NCI-H526 (cell line): Measurements from ENCODE around the gene COX4I1.

Experiments
- DNase-seq, 2 experiments: peaks; one replicate each; lab custom pipeline; 2025; lab: John Stamatoyannopoulos, UW

The COX4I1 gene

GRCh38 chr16:85840801-85841200 is 41.3 kb downstream of the COX4I1 start:
- DNase-seq, result no peak

GRCh38 chr16:85842435-85842834 is 42.9 kb downstream of the COX4I1 start:
- DNase-seq, result no peak

- DNase-seq, result no peak
Observed at GRCh38 chr16:85842848-85843247, 43.4 kb downstream of the COX4I1 start.

GRCh38 chr16:85843471-85844168 is 44.1 kb downstream of the COX4I1 start:
- DNase-seq, result no peak

GRCh38 chr16:85844169-85844481 is 44.6 kb downstream of the COX4I1 start:
- no peak for DNase-seq

- no peak for DNase-seq
Observed at GRCh38 chr16:85844786-85845185, 45.3 kb downstream of the COX4I1 start.

- no peak for DNase-seq
Observed at GRCh38 chr16:85845266-85845665, 45.8 kb downstream of the COX4I1 start.

- no peak for DNase-seq
Observed at GRCh38 chr16:85846461-85846860, 47.0 kb downstream of the COX4I1 start.

- no peak for DNase-seq
Observed at GRCh38 chr16:85847036-85847435, 47.5 kb downstream of the COX4I1 start.

GRCh38 chr16:85847681-85848601 is 48.4 kb downstream of the COX4I1 start:
- DNase-seq, result no peak

- DNase-seq, result no peak
Observed at GRCh38 chr16:85848986-85849385, 49.5 kb downstream of the COX4I1 start.

- DNase-seq, result no peak
Observed at GRCh38 chr16:85849388-85849787, 49.9 kb downstream of the COX4I1 start.

- DNase-seq, result no peak
Observed at GRCh38 chr16:85850344-85850880, 50.9 kb downstream of the COX4I1 start.

GRCh38 chr16:85851034-85851785 is 51.7 kb downstream of the COX4I1 start:
- no peak for DNase-seq

- peak in 1 of 2 experiments; percentile 14 for DNase-seq
Observed at GRCh38 chr16:85853547-85854545, 54.4 kb downstream of the COX4I1 start.

GRCh38 chr16:85854935-85855334 is 55.4 kb downstream of the COX4I1 start:
- no peak for DNase-seq

GRCh38 chr16:85856079-85856478 is 56.6 kb downstream of the COX4I1 start:
- no peak for DNase-seq

- no peak for DNase-seq
Observed at GRCh38 chr16:85856585-85856984, 57.1 kb downstream of the COX4I1 start.
